Choroid plexus epithelial cell (primary cell): ENCODE results near the gene MAP3K8.

Experiments used
- DNase-seq: peaks from one replicate; pipeline ENCODE4 v3.0.0-alpha.2; 2010; ENCODE audit warnings: low read depth
- H3K4me3 ChIP-seq: 2 replicates; pipeline ENCODE4 v1.5.1; 2011; ENCODE audit warnings: low read depth, mild to moderate bottlenecking, control low read depth, low read length, moderate library complexity
- TF ChIP-seq, protein P1 (sequence below): conservative IDR thresholded peaks from 2 replicates; pipeline ENCODE4 v1.5.1; 2011; ENCODE audit warnings: low read depth, mild to moderate bottlenecking, control low read depth, inconsistent platforms, low read length, moderate library complexity

Gene MAP3K8

DNA sequence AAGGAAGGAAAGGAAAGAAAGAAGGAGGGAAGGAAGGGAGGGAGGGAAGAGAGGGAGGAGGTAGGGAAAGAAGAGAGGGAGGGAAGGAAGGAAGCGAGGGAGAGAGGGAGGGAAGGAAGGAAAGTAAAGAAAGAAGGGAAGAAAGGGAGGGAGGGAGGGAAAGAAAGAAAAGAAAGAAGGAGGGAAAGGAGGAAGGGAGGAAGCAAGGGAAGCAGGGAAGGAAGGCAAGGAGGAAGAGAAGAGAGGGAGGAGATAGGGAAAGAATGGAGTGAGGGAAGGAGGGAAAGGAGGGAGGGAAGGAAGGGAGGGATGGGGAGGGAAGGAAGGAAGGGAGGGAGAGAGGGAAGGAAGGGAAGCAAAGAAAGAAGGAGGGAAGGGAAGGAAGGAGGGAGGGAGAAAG lies 65.8 kb downstream of the MAP3K8 start:
- DNase-seq, result no peak
- TF ChIP-seq, protein P1, sequence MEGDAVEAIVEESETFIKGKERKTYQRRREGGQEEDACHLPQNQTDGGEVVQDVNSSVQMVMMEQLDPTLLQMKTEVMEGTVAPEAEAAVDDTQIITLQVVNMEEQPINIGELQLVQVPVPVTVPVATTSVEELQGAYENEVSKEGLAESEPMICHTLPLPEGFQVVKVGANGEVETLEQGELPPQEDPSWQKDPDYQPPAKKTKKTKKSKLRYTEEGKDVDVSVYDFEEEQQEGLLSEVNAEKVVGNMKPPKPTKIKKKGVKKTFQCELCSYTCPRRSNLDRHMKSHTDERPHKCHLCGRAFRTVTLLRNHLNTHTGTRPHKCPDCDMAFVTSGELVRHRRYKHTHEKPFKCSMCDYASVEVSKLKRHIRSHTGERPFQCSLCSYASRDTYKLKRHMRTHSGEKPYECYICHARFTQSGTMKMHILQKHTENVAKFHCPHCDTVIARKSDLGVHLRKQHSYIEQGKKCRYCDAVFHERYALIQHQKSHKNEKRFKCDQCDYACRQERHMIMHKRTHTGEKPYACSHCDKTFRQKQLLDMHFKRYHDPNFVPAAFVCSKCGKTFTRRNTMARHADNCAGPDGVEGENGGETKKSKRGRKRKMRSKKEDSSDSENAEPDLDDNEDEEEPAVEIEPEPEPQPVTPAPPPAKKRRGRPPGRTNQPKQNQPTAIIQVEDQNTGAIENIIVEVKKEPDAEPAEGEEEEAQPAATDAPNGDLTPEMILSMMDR, result no peak
- H3K4me3 ChIP-seq, result no peak overlapping the region

GRCh38 chr10:30500534-30500933 lies 66.5 kb downstream of the MAP3K8 start:
- H3K4me3 ChIP-seq, result no peak overlapping the region
- TF ChIP-seq, protein P1, result no peak
- DNase-seq, result no peak

DNA sequence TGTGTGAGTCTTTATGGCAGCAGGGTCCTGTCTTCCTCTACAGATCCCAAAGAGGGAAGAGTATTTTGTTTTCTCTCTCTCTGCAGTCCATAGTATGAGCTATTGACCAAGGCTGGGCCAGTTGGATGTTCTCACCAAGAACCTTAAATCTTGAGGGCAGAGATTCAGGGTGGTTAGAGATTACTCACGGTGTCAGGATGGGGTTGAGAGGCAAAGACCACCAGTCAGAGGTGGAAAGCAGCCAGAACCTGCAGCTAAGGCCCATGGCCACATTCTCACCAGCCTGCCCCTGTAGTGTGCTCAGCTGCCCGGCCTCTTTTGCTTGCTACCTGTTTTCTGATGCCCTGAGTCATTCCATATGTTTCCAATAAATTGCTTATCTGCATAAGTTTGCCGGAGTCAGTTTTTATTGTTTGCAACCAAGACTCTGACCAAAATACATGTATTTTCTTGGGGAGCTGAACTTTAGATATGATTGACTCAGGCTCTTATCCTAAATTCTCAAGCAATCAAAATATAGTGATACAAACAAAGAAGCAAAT lies 67.0 kb downstream of the MAP3K8 start:
- no peak overlapping the region for H3K4me3 ChIP-seq
- TF ChIP-seq, protein P1, result no peak
- DNase-seq, result no peak

- TF ChIP-seq, protein P1, result no peak
- no peak overlapping the region for H3K4me3 ChIP-seq
Observed at GRCh38 chr10:30502266-30503060, 68.5 kb downstream of the MAP3K8 start.

GRCh38 chr10:30503700-30504266 lies 69.8 kb downstream of the MAP3K8 start:
- no peak overlapping the region for H3K4me3 ChIP-seq
- peak; percentile 42 for DNase-seq
- TF ChIP-seq, protein P1, result no peak

More at GRCh38 chr10:30502266-30503060, 68.5 kb downstream of the MAP3K8 start:
- peak; percentile 41 for DNase-seq

DNA sequence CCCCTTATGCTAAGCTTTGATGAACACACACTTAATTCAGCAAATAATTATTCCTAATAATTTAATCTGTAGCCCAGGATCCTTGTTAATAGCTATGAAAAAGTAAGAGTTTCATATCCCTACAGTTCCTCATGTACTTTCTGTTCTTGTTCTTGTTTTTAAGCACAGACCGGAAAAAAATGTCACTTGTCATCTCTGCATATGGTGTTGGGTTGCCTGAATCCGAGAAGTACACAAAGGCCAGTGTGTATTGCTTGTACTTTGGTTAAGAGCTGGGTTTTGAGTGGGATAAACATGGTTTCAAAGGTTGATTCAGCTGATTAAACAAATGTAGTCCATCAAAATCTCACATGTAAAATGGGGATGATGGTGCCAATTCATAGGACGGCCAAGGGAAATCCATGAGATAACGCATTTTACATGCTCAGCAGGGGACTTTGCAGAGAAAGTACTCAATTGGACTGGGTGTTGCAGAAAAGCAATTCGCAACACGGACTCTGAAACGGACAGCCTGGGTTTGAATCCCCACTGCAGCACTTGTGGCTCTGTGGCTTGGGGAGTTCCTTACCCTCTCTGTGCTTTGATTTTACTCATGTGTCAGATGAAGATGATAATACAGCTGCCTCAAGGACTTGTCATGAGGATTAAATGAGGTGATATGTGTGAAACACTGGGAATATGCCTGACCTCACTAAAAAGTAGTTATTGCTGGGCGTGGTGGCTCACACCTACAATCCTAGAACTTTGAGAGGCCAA lies 71.7 kb downstream of the MAP3K8 start:
- TF ChIP-seq, protein P1, result no peak
- H3K4me3 ChIP-seq, result no peak overlapping the region
- no peak for DNase-seq
